ENCODE results near the gene WNT5A. TPM values are rescaled to one million over a fixed set of nuclear protein-coding genes. Genes with fewer than 3 reads are reported as not detected.

The WNT5A gene
- total RNA-seq, 1 donor: 145 TPM

- Histone ChIP-seq H4K20me1 (ENCODE audit: insufficient read depth, low read length) (no peaks in the 10 kb centered on the region), H3K27me3 (ENCODE audit: insufficient read depth, low read length) (no peaks in the 10 kb centered on the region), H3K4me2 (ENCODE audit: insufficient read depth, low read length) (no peak overlapping the region), H3K4me3 (ENCODE audit: insufficient read depth, low read length) (no peak overlapping the region), H3K9me3 (ENCODE audit: low read depth, low read length) (no peaks in the 10 kb centered on the region), H3K4me1 (ENCODE audit: insufficient read depth, low read length) (no peaks in the 10 kb centered on the region), H3K36me3 (ENCODE audit: insufficient read depth, low read length) (no peaks in the 10 kb centered on the region), H3K79me2 (ENCODE audit: insufficient read depth, low read length) (no peaks in the 10 kb centered on the region), H3K27ac (ENCODE audit: low read depth, low read length) (no peak overlapping the region), H2AFZ (ENCODE audit: low read length) (no peak overlapping the region)
- no peak for TF ChIP-seq CTCF (IDR thresholded peaks at IDR 0.05; ENCODE audit: extremely low read depth, low read depth, low read length)
- no peak for DNase-seq (ENCODE audit: insufficient read length, low spot score, missing footprints)
Observed at GRCh38 chr3:55427739-55428138, 59.4 kb downstream of the WNT5A start.

GRCh38 chr3:55426486-55426885, 60.6 kb downstream of the WNT5A start:
- H3K79me2 ChIP-seq (ENCODE audit: insufficient read depth, low read length): no peaks in the 10 kb centered on the region
- no peak overlapping the region for H3K27ac ChIP-seq (ENCODE audit: low read depth, low read length)
- H2AFZ ChIP-seq (ENCODE audit: low read length): no peak overlapping the region
- no peak for TF ChIP-seq CTCF (IDR thresholded peaks at IDR 0.05; ENCODE audit: extremely low read depth, low read depth, low read length)
- H4K20me1 ChIP-seq (ENCODE audit: insufficient read depth, low read length): no peaks in the 10 kb centered on the region
- H3K4me3 ChIP-seq (ENCODE audit: insufficient read depth, low read length): no peak overlapping the region
- no peaks in the 10 kb centered on the region for H3K36me3 ChIP-seq (ENCODE audit: insufficient read depth, low read length)
- H3K4me2 ChIP-seq (ENCODE audit: insufficient read depth, low read length): no peak overlapping the region
- DNase-seq (ENCODE audit: insufficient read length, low spot score, missing footprints): peak; percentile 27
- no peaks in the 10 kb centered on the region for H3K9me3 ChIP-seq (ENCODE audit: low read depth, low read length)
- H3K27me3 ChIP-seq (ENCODE audit: insufficient read depth, low read length): no peaks in the 10 kb centered on the region
- H3K4me1 ChIP-seq (ENCODE audit: insufficient read depth, low read length): no peaks in the 10 kb centered on the region

- H4K20me1 ChIP-seq (ENCODE audit: insufficient read depth, low read length): no peaks in the 10 kb centered on the region
- H3K9me3 ChIP-seq (ENCODE audit: low read depth, low read length): no peaks in the 10 kb centered on the region
- H3K4me3 ChIP-seq (ENCODE audit: insufficient read depth, low read length): no peak overlapping the region
- DNase-seq (ENCODE audit: insufficient read length, low spot score, missing footprints): no peak
- no peak for TF ChIP-seq CTCF (IDR thresholded peaks at IDR 0.05; ENCODE audit: extremely low read depth, low read depth, low read length)
- H3K79me2 ChIP-seq (ENCODE audit: insufficient read depth, low read length): no peaks in the 10 kb centered on the region
- H3K27ac ChIP-seq (ENCODE audit: low read depth, low read length): no peak overlapping the region
- H3K27me3 ChIP-seq (ENCODE audit: insufficient read depth, low read length): no peaks in the 10 kb centered on the region
- no peak overlapping the region for H2AFZ ChIP-seq (ENCODE audit: low read length)
- no peak overlapping the region for H3K4me2 ChIP-seq (ENCODE audit: insufficient read depth, low read length)
- H3K4me1 ChIP-seq (ENCODE audit: insufficient read depth, low read length): no peaks in the 10 kb centered on the region
- no peaks in the 10 kb centered on the region for H3K36me3 ChIP-seq (ENCODE audit: insufficient read depth, low read length)
Observed at GRCh38 chr3:55423782-55424181, 63.3 kb downstream of the WNT5A start.

- Histone ChIP-seq H2AFZ (ENCODE audit: low read length) (no peak overlapping the region), H3K4me3 (ENCODE audit: insufficient read depth, low read length) (no peak overlapping the region), H3K79me2 (ENCODE audit: insufficient read depth, low read length) (no peaks in the 10 kb centered on the region), H3K27me3 (ENCODE audit: insufficient read depth, low read length) (no peaks in the 10 kb centered on the region), H3K27ac (ENCODE audit: low read depth, low read length) (peak overlapping the region; percentile 64), H3K4me1 (ENCODE audit: insufficient read depth, low read length) (peaks cover 12% of the 10 kb centered on the region), H3K36me3 (ENCODE audit: insufficient read depth, low read length) (no peaks in the 10 kb centered on the region), H3K4me2 (ENCODE audit: insufficient read depth, low read length) (no peak overlapping the region), H4K20me1 (ENCODE audit: insufficient read depth, low read length) (no peaks in the 10 kb centered on the region), H3K9me3 (ENCODE audit: low read depth, low read length) (no peaks in the 10 kb centered on the region)
- no peak for TF ChIP-seq CTCF (IDR thresholded peaks at IDR 0.05; ENCODE audit: extremely low read depth, low read depth, low read length)
- no peak for DNase-seq (ENCODE audit: insufficient read length, low spot score, missing footprints)
Observed at GRCh38 chr3:55417211-55417610, 69.9 kb downstream of the WNT5A start.

Data from osteoblast (primary cell).